ENCODE measurements around the gene UBAC1.
"Not testable (repeated sequence)": the region's sequence is repeated elsewhere in the genome, so short reads cannot be mapped to it uniquely, and the experiment has no call there.

The UBAC1 gene

GRCh38 chr9:135978642-135979546 is 17.7 kb upstream of the UBAC1 start:
- peak; percentile 63 for ATAC-seq
- DNase-seq: peak; percentile 26

GRCh38 chr9:135976944-135977343 is 15.8 kb upstream of the UBAC1 start:
- DNase-seq (no peak), ATAC-seq (no peak)

DNA sequence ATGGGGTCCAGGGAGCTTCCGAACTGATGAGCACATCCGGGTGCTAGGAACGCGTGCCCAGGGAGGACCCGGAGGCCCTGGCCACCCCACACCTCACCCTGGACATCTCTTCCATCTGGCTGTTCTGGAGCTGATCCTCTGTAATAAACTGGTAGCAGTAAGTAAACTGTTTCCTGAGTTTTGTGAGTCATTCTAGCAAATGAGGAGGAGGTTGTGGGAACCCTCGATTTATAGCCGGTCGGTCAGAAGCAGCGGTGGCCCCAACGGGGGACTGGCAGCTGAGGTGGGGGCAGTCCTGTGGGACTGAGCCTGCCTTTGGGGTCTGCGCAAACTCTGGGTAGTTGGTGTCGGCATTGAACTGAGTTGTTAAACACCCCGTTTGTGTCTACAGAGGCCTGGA is 15.4 kb upstream of the UBAC1 start:
- DNase-seq (no peak), ATAC-seq (no peak)

DNA sequence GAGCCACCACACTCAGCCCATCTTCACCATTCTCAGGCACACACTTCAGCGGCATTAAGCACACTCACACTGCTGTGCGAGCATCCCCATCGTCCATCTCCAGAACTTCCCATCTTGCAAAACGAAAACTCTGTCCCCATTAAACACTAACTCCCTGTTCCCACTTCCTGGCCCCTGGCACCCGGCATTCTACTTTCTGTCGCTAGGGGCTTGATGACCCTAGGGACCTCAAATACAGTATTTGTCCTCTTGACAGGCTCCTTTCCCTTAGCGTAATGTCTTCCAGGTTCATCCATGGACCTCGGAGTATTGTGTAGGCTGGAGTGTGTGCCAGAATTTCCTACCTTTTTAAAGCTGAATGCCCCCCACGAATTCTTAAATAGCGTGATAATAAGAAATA is 14.7 kb upstream of the UBAC1 start:
- no peak for DNase-seq
- no peak for ATAC-seq

GRCh38 chr9:135974220-135974573 is 13.0 kb upstream of the UBAC1 start:
- no peak for DNase-seq
- ATAC-seq: no peak

- ATAC-seq: no peak
- DNase-seq: no peak
Measured at GRCh38 chr9:135973277-135974219, 12.4 kb upstream of the UBAC1 start.

DNA sequence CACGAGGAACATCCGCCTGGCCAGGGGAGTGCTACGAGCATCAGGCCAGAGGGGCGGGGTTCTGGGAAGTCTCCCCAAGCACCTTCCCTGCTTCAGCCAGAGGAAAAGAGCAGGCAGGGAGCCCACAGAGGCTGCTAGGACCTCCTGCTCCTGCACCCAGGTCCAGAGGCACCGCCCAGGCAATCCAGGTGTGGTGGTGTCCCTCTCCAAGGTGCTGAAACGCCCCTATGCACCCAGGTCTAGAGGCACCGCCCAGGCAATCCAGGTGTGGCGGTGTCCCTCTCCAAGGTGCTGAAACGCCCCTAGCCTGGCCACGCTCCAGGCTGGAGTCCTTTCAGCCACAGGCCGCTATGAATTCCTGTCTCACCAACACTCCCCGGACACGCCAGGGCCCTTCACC is 10.7 kb upstream of the UBAC1 start:
- peak; percentile 36 for DNase-seq
- no peak for ATAC-seq

- DNase-seq (no peak), ATAC-seq (no peak)
Measured at GRCh38 chr9:135971111-135971766, 10.1 kb upstream of the UBAC1 start.

DNA sequence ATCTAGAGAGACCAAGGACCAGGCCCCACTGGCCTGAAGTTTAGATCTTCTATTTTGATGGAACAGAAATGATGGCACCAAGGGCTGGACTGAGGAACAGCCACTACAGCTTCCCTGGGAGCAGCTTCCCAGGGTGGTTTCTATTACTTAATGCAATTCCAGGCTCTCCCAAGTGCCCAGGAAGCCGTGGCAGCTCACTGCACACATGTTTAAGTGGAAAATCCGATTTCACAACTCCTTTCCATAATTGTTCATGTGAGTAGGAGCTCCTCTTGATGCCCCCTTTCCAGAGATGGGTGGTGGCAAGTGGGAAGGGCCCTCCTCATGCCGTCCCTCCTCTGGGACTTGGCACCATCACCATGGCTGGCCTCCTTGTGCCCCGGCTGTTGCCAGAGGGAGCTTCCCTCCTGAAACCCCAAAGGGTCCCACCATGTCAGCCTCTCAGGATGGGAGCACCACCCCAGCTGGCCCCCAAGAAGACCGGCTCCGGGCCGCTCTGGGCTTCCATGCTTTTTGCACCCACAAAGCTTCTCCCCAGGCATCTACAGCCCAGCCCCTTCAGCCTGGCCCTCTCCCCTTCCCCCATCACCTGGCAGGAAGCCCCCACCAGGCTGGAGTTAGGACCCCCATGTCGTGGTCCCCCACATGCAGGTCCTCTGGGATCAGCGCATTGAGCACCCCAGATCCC is 9.1 kb upstream of the UBAC1 start:
- DNase-seq: no peak
- no peak for ATAC-seq

GRCh38 chr9:135969064-135969683 is 8.0 kb upstream of the UBAC1 start:
- ATAC-seq (no peak), DNase-seq (no peak)

- no peak for DNase-seq
Measured at GRCh38 chr9:135968601-135969000, 7.4 kb upstream of the UBAC1 start.

GRCh38 chr9:135968083-135968476 is 6.9 kb upstream of the UBAC1 start:
- ATAC-seq (no peak), DNase-seq (no peak)

More at GRCh38 chr9:135968601-135969000, 7.4 kb upstream of the UBAC1 start:
- no peak for ATAC-seq

DNA sequence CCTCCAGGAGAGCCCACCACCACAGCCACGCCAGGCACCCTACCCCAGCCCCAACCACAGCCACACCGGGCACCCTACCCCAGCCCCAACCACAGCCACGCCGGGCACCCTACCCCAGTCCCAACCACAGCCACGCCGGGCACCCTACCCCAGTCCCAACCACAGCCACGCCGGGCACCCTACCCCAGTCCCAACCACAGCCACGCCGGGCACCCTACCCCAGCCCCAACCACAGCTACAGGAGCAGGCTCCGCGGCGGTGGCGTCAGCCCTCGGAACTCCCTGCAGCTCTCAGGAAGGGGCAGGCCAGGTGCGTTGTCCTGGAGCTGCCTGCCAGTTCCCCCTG is 5.7 kb upstream of the UBAC1 start:
- DNase-seq, ATAC-seq: not testable (repeated sequence)

DNA sequence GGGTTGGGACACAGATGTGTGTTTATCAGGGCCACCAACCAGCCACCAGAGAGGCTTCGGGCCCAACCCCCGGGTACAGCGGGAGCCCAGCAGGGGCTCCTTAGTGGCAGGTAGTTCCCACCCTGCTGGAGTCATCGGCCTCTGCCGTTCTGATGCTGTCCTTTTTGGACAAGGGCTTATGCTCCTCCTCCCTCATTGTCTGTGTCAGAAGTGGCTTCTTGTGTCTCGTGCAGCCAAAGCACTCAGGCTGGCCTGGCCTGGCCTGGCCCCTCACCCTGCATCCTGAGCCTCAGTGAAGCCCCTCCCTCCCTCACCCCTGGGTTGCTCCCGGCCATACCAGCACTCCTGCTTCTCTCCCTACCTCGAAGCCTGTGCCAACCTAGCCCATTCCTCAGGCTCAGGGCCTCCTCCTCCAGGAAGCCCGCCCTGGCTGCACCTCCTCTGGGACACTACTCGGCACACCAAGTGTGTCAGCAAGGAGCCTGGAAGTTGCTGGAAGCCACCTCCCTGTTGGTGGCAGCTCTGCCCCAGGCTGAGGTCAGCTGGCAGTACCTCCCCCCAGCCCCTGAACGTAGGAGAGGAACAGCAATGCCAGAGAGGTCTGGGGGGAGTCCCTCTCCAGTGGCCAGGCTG is 4.1 kb upstream of the UBAC1 start:
- DNase-seq: no peak

DNA sequence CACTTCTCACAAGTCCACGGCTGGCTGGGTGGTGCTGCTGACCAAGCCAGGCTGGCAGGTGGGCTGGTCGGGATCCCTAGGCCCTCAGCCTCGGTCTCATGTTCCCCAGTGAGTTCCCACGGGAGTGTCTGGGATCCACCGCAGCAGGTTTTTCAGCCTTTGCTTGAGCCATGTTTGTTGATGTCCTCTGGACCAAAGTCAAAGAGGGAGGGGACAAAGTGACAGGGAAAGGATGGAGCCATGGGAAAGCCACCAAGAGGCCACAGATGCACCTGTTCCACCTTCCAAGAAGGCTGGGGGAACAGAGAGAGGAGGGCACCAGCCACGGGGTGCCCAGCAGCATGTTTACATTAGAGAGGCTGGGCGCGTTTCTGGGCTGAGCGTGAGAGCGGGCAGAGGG is 2.8 kb upstream of the UBAC1 start:
- ATAC-seq: no peak
- DNase-seq: no peak

More for the DNA sequence above, 4.1 kb upstream of the UBAC1 start:
- ATAC-seq: no peak

DNA sequence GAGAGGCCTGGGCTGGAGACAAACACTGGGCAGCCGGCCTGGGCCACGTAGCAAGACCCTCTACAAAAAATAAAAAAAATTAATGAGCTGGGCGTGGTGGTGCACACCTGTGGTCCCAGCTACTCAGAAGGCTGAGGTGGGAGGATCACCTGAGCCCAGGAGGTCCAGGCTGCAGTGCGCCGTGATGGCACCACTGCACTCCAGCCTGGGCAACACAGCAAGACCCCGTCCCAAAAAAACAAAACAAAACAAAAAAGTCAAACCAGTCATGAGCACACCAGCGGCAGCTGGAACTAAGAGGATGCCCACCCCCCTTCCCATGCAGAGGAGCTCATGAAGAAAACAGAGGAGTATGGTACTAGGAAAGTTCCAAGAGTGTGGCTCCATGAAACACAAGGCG is 2.2 kb upstream of the UBAC1 start:
- DNase-seq (no peak), ATAC-seq (no peak)

GRCh38 chr9:135962696-135963307 is 1.6 kb upstream of the UBAC1 start:
- ATAC-seq (no peak), DNase-seq (no peak)

DNA sequence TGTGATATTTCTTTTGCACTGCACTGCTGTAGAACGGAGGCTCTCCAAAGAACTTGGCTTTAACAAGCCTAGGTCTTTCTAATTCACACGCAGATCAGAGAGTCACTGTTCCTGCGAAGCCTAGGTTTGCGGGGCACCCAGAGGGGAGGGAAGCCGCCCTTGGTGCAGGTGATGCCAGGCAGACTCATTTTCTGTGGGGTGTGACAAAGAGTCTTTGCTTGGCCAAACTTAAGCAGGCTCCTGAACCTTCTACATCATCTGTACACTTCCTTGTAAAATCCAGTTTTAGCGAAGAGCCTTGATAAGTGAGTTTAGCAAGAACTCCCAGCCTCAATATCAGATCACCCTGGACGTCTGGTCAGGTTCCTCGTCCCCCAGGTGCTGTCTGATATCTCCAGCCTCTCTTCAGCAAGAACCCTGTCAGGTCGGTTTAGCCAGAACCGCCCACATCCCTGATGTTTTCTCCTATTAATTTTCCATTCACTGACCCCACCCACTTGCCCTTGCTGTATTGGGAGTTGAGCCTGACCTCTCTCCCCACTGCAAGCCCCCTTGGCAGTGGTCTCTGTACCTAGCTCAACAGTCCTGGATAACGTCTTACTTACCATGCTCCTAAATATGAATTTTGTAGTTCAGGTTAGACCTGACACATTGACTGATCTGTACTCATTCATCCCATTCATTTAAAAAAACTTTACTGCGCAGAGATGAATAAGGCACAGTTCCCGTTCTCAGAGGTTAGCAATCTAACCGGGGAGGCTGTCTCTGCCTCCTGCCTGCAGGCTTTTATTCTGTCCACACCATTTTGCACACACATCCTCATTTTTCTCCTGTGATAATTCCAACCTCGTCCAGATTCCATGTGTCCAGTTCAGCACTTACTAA is 880 bp upstream of the UBAC1 start:
- ATAC-seq: no peak
- no peak for DNase-seq

DNA sequence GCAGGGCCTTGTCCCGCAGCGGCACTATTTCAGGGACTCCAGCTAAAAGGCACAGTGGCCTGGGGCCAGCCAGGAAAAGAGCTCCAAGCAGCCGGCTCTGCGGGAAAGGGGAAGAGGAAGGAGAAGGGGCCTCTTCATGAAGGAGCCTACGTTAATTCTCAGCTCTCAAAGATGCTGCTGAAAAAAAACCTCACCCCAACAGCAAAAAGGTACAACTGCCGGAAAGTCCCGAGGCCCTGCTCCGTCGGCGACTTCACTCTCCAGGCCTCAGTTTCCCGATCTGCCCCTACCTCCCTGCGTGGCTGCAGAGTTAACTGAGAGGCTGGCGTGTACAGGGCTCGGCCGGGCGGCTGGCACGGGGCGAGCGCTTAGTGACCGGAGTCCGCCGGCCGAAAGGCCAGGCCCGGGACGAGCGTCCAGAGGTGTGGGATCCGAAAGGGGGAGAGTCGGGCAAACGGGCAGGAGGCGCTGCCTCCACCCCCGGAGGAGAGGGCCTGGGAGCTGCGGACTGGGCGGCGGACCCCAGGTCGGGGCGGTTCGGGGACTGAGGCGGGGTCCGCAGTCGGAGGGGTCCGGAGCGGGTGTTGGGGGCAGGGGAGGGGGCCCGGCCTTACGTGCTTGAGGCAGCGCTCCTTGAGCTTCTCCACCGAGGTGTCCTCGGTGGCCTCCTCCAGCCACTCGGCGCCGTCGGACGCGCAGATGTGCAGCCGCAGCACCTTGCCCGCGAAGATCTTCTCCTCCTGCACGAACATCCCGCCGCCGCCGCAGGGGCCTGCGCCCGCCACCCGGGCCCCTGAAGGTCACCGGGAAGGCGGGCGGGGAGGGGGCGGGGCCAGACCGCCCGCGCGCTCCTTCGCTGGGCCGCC is 529 bp downstream of the UBAC1 start:
- ATAC-seq (peak; percentile 2), DNase-seq (no peak)

Data from stimulated activated naive CD8-positive, alpha-beta T cell treated with anti-CD3 and anti-CD28 coated beads, Interleukin-15, Interleukin-2, amounts not matched to agents 100 U/mL and 50 U/mL, for 24 hours (primary cell).